ENCODE measurements around the gene ZNF611.
"Not testable (repeated sequence)": the region's sequence is repeated elsewhere in the genome, so short reads cannot be mapped to it uniquely, and the experiment has no call there.

ZNF611 gene

GRCh38 chr19:52734893-52735661 is at the start of gene ZNF611:
TSS of gene ZNF611 (minus strand) at chr19:52735044. CDS start at chr19:52715894, 19,150 bp downstream.
- Histone ChIP-seq H3K27ac (ENCODE audit: low read depth, low read length) (peak within 1 kb of the TSS; percentile 31), H3K4me3 (ENCODE audit: low read length) (peak within 1 kb of the TSS; percentile 86), H4K20me1 (ENCODE audit: control insufficient read depth, insufficient read depth, low read depth, low read length) (no peaks in the 10 kb centered on the region), H3K79me2 (ENCODE audit: control insufficient read depth, low read length) (peaks cover 23% of the 10 kb centered on the region), H3K36me3 (ENCODE audit: control insufficient read depth, low read length) (peaks cover 4% of the 10 kb centered on the region), H3K4me1 (ENCODE audit: control insufficient read depth, low read length) (peaks cover 14% of the 10 kb centered on the region), H3F3A (ENCODE audit: control insufficient read depth, insufficient read depth) (no peaks in the 10 kb centered on the region), H3K9me2 (replicated peaks; ENCODE audit: control insufficient read depth, low read length) (no peaks in the 10 kb centered on the region), H3K9me3 (ENCODE audit: control insufficient read depth, insufficient read depth, low read length) (0 out of 2 replicates have a peak, but pooled peaks cover 3% of the 10 kb centered on the region), H3K27me3 (ENCODE audit: control insufficient read depth, low read length) (no peaks in the 10 kb centered on the region), H3K4me2 (ENCODE audit: low read length) (peak within 1 kb of the TSS; percentile 87)
- TF ChIP-seq, protein P1, sequence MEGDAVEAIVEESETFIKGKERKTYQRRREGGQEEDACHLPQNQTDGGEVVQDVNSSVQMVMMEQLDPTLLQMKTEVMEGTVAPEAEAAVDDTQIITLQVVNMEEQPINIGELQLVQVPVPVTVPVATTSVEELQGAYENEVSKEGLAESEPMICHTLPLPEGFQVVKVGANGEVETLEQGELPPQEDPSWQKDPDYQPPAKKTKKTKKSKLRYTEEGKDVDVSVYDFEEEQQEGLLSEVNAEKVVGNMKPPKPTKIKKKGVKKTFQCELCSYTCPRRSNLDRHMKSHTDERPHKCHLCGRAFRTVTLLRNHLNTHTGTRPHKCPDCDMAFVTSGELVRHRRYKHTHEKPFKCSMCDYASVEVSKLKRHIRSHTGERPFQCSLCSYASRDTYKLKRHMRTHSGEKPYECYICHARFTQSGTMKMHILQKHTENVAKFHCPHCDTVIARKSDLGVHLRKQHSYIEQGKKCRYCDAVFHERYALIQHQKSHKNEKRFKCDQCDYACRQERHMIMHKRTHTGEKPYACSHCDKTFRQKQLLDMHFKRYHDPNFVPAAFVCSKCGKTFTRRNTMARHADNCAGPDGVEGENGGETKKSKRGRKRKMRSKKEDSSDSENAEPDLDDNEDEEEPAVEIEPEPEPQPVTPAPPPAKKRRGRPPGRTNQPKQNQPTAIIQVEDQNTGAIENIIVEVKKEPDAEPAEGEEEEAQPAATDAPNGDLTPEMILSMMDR (IDR thresholded peaks at IDR 0.05; ENCODE audit: low read depth, low read length, poor library complexity, severe bottlenecking), result peak; percentile 62
- TF ChIP-seq EZH2phosphoT487 (IDR thresholded peaks at IDR 0.05; ENCODE audit: borderline replicate concordance, low read length), result no peak

- H4K20me1 ChIP-seq (ENCODE audit: control insufficient read depth, insufficient read depth, low read depth, low read length); H3K4me3 ChIP-seq (ENCODE audit: low read length); H3K27ac ChIP-seq (ENCODE audit: low read depth, low read length); H3K9me3 ChIP-seq (ENCODE audit: control insufficient read depth, insufficient read depth, low read length); H3F3A ChIP-seq (ENCODE audit: control insufficient read depth, insufficient read depth); H3K9me2 ChIP-seq (replicated peaks; ENCODE audit: control insufficient read depth, low read length); H3K4me1 ChIP-seq (ENCODE audit: control insufficient read depth, low read length); H3K36me3 ChIP-seq (ENCODE audit: control insufficient read depth, low read length); H3K27me3 ChIP-seq (ENCODE audit: control insufficient read depth, low read length); H3K4me2 ChIP-seq (ENCODE audit: low read length): not testable (repeated sequence)
- H3K79me2 ChIP-seq (ENCODE audit: control insufficient read depth, low read length), result peaks cover 17% of the 10 kb centered on the region
Measured at GRCh38 chr19:52782864-52783263, 48.0 kb upstream of the ZNF611 start.

DNA sequence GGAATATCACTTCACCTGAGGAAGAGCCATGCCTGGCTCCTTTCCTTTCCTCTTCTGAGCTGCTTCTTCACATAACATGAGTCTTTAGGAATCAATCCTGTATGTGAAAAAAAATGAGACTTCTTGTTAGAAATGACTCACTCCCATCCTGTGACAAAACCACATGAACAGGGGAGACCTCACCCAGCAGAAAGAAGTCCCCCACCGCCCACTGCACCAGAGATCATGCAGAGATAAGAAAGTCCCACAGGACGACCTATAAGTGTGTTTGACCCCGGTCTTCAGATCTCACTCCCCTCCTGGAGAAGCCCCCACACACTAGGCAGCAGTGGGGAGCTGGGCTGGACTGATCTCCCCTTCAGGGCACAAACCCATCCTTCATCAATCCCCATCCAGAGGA is 44.0 kb upstream of the ZNF611 start:
- no peak overlapping the region for H3K4me2 ChIP-seq (ENCODE audit: low read length)
- H4K20me1 ChIP-seq (ENCODE audit: control insufficient read depth, insufficient read depth, low read depth, low read length), result no peaks in the 10 kb centered on the region
- H3K9me2 ChIP-seq (replicated peaks; ENCODE audit: control insufficient read depth, low read length), result no peaks in the 10 kb centered on the region
- peaks cover 2% of the 10 kb centered on the region; the same call in 1 of the 2 replicates for H3K79me2 ChIP-seq (ENCODE audit: control insufficient read depth, low read length)
- no peaks in the 10 kb centered on the region for H3K27me3 ChIP-seq (ENCODE audit: control insufficient read depth, low read length)
- H3K4me1 ChIP-seq (ENCODE audit: control insufficient read depth, low read length), result no peaks in the 10 kb centered on the region
- H3K9me3 ChIP-seq (ENCODE audit: control insufficient read depth, insufficient read depth, low read length), result no peaks in the 10 kb centered on the region
- H3K27ac ChIP-seq (ENCODE audit: low read depth, low read length), result no peak overlapping the region
- no peak overlapping the region for H3K4me3 ChIP-seq (ENCODE audit: low read length)
- H3F3A ChIP-seq (ENCODE audit: control insufficient read depth, insufficient read depth), result no peaks in the 10 kb centered on the region
- H3K36me3 ChIP-seq (ENCODE audit: control insufficient read depth, low read length), result peaks cover 13% of the 10 kb centered on the region
- TF ChIP-seq, protein P1 (IDR thresholded peaks at IDR 0.05; ENCODE audit: low read depth, low read length, poor library complexity, severe bottlenecking), result no peak
- TF ChIP-seq EZH2phosphoT487 (IDR thresholded peaks at IDR 0.05; ENCODE audit: borderline replicate concordance, low read length), result no peak

GRCh38 chr19:52756447-52756846 is 21.6 kb upstream of the ZNF611 start:
- not testable (repeated sequence) for H3K4me1 ChIP-seq (ENCODE audit: control insufficient read depth, low read length); H3K9me2 ChIP-seq (replicated peaks; ENCODE audit: control insufficient read depth, low read length); H3K27me3 ChIP-seq (ENCODE audit: control insufficient read depth, low read length); H3K36me3 ChIP-seq (ENCODE audit: control insufficient read depth, low read length); H4K20me1 ChIP-seq (ENCODE audit: control insufficient read depth, insufficient read depth, low read depth, low read length); H3K27ac ChIP-seq (ENCODE audit: low read depth, low read length); H3K9me3 ChIP-seq (ENCODE audit: control insufficient read depth, insufficient read depth, low read length); H3K79me2 ChIP-seq (ENCODE audit: control insufficient read depth, low read length); H3F3A ChIP-seq (ENCODE audit: control insufficient read depth, insufficient read depth); H3K4me3 ChIP-seq (ENCODE audit: low read length); H3K4me2 ChIP-seq (ENCODE audit: low read length)

Measured in DOHH2 (cell line).